GM21786 (cell line): Measurements from ENCODE around the gene KLK11.

Experiments used
- ATAC-seq: cut with Tn5 transposase; IDR thresholded peaks from one replicate; pipeline ENCODE4 v1.9.1; 2021; ENCODE audit not compliant: unreplicated experiment

The KLK11 gene, protein sequence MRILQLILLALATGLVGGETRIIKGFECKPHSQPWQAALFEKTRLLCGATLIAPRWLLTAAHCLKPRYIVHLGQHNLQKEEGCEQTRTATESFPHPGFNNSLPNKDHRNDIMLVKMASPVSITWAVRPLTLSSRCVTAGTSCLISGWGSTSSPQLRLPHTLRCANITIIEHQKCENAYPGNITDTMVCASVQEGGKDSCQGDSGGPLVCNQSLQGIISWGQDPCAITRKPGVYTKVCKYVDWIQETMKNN

DNA sequence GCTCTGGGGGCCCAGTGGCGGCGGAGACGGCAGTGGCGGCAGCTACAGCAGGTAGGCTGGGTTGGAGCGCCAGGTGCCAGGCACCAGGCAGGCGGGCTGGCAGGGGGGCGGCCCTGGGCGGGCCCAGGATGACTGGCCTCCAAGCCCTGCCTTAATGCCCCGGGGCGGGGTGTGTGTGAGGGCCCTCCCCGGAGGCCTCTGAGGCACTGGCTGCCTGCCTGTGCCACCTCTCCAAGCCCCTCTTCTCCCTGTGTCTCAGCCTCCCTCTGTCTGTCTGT, at the start of gene KLK11:
Gene KLK11 (minus strand): TSS at position 63 of the 278 bp plus-strand sequence. CDS start 985 bp downstream, outside the sequence.
- no peak for ATAC-seq

DNA sequence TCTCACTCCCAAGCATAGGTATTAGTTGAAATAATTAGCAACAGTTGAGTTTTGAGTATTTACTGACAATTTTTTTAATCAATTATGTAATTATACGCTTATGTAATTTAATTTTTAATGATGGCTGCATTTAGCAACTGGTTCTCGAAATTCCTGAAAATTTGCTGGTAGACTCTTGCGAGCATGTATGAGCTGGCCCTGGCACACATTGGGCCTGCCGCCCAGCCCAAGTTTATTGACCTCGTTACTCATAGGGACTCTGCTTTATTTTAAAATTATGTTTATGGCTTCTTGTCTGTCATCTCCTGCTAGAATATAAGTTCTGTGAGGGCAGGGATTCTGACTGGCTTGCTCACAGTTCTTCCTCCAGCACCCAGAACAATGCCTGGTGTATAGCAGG, 49.6 kb upstream of the KLK11 start:
- no peak for ATAC-seq

DNA sequence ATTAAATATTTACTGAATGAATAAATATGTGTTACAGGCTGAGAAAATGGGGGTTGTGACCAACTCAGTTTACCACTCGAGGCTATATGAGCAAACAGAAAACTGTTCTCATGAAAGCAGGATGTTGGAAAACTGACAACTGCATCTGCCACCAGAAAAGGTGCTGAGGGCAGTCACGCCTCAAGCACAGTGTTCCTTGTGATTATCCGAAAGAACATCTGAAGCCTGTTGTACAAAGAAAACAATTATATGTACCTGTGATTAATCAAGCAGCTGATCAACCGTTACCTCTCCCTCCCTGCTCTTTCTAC, 44.6 kb upstream of the KLK11 start:
- no peak for ATAC-seq

DNA sequence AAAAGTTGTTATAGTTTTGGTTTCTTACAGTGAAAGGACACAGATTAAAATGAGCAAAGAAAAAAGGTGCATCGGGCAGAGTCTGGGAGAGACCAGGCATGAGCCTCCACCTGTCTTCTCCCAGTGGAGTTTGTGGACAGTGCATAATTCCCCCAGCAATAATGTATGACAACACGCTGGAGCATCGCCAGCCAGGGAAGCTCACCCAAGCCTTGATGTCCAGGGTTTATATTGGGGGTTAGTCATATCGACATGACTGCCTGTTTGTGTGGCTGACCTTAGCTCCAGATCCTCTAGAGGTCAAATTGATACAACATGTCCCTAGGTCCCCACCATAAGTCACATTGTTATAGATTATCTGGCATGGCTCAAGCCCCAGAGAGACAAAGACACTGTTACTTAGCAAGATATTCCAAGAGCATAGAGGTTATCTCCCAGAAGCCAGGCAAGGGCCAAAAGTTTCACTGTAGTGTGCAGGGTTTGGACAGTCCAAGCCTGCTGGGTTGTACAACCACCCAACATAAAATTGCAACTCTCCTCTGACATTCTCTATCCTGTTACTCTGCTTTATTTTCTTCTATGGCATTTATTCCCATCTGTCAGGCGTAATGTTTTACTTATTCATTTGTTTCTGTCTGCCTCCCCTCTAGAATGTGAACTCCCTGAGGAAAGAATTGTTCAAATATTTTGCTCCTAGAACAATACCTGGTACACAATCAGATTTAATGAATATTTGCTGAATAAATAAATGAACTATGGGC, 44.1 kb upstream of the KLK11 start:
- ATAC-seq = no peak

DNA sequence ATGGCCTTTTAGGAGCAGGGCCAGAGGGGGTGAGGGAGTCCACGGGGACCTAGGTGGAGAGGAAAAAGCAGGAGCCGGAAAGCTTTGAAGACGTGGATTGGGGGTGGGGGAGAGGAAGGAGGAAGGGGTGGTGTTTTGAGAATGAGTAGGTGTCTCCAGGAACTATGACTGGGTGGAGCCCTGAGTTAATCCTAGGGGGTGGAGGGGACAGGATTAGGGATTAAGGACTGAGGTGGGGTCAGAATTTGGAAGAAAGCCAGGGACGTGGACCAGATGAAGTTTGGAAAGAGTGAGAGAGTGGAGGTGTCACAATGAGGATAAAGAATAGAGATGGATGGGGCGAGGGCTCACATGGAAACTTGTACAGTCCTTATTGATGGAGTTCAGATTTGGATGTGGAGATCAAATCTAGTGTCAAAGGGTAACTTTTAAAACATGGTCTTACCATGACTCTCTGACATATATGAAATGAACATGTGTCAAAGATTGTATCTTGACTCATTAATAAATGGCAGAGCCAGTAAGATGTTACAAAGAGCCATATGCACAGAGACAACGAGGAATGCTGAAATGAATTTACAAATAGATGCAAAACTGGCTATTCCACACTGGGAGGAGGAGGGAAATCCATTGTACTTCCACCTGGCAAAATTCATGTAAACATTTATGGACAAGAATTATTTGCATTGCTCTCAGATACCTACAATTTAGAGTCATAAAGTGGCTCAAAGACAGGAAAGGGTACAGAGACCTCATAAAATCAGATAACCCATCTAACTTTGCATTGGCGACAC, 40.2 kb upstream of the KLK11 start:
- ATAC-seq = no peak

DNA sequence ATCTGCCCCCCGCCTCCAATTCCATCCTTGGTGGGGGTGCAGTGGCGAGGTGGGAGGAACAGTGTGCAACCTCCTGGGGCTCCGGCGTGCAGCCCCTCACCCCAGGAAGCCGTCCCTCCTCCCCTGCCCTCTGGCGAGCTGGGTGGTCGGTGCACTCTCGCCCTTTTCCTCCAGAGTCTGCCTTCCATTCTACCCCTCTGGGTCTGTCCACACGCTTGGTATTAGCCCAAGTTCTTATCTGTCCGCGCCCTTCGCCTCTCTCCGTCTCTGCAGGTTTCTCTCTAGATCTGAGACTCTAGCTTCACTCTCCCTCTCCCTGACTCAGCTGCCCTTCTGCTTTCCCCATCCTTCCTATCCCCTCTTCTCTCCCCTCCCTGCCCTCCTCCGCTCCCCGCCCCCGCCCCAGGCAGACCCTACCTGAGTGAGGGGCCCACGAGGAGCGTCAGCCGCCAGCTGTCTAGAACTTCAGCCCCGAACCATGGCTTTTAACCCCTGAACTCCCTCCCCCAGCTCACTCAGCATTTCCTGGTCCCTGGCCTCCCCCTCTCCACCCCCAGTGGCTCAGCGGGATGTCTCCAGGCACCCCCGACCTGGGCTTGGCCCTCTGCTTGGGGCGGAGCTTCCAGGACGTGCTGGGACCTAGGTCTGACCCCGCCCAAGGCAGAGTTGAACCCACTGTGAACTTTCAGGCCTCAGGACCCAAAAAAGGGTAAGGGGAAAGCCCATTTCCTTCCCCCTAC, 39.0 kb upstream of the KLK11 start:
- ATAC-seq = no peak

DNA sequence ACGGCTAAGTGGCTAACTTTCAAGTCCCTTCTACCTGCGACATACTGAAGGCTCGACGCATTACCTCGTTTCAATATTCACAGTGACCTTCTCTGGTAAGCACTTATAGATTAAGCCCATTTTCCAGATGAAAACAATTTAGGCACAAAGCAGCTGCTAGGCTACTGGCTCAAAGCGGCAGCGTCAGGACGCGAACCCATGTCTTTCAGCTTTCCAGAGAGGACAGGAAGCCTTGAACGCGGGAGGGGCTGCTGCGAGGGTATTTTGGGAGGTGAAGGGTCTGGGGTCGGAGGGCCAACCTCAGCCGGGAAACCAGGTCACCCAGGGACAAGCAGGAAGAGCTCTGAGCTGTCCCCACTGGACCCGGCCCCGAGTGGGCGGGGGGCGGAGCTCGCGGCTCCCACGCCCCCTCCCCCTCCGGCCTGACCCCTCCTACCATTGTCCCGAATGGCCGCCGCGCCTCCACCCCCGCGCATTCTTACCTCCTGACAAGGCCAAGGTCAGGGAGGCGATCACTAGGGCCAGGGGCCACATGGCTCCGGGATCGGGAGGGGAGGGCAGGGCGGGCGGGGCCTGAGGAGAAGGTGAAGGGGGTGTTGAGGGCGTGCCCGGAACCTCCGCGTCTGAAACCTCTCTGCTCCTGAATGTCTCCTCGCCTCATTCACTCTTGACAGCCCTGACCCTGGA, 38.3 kb upstream of the KLK11 start, which contains the start of gene KLK13:
Gene KLK13 (minus strand): TSS at position 559 of the 687 bp plus-strand sequence. CDS start 25 bp downstream, at position 534.
- no peak for ATAC-seq

DNA sequence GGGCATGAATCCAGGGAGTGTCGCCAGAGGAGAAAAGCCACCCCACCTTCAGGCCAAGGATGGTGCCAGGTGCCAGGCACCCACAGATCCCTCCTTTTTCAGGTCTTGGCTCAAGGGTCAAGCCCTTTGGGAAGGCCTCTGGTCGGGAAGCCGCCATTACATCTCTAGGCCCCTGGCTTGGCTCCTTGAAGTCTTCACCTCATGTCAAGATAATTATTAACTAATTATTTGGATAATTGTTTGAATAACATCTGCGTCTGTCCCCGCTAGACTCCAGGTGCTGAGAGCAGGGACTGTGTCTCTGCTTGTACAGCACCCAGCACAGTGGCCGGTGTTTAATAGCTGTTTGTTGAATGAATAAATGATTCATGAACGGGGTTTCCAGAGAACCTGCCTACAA, 37.2 kb upstream of the KLK11 start:
- no peak for ATAC-seq

DNA sequence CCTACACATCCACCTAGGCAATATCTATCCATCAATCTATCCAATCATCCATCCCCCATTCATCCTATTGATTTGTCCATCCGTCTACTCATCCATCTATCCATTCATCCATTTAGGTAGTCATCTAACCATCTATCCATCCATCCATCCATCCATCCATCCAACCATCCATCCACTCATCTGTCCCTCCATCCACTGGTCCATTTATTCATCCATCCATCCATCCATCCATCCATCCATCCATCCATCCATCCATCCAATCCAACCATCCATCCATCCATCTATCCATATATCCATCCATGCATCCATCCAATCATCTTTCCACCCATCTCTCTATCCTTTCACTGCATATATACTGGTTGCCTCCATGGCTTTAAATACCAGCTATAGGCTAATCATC, 34.6 kb upstream of the KLK11 start:
- ATAC-seq = no peak

DNA sequence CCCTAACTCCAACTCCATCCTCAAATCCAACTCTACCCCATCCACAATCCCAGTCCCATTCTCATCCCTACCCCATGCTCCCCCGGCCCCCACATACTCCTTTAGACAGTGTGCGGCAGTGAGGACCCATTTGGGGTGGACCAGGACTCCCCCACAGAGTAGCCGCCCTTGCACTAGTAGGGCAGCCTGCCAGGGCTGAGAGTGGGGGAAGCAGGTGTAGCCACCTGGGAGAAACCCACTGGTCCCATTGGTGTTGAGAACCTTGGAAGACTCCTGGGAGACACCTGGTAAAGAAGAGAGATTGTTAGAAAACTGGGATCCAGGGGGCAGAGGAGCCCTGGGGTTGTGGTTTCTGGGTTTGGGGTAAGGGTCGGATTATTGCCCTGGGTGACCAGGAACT, 33.9 kb upstream of the KLK11 start:
- ATAC-seq = no peak

DNA sequence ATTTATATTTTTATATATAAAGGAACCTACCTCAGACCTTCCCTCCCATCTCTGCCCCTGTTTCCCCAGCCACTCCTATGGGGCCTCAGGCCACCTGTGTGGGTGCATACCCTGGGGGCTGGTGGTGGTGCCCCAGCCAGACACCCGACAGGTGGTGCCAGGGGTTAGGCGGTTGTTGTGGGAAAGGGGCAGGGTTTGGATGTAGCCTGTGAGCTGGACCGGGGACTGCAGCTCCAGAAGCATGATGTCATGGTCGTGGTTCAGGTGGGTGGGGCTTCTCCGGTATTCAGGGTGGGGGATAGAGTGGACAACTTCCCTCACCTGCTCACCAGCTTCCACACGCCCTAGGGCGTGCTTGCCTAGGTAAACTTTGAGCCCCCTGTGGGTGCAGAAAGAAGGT, 33.3 kb upstream of the KLK11 start:
- no peak for ATAC-seq

DNA sequence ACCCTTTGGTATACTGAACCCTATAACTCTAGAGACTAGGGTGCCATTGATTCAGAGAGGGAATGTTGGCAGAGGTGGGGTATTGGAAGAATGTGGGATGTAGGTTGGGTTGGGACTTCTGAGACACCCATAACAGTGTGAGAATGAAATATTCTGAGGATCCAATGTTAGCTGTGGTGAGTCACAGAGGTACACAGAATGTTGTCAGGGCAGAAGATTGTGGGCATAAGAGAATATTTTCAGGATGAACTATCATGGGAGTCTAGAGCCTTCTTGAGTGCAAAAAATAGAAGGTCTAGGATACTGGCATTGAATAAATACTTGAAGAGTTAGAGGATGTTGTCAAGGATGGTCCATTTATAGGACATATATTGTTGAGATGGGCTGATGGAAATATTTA, 29.4 kb upstream of the KLK11 start:
- ATAC-seq = no peak

DNA sequence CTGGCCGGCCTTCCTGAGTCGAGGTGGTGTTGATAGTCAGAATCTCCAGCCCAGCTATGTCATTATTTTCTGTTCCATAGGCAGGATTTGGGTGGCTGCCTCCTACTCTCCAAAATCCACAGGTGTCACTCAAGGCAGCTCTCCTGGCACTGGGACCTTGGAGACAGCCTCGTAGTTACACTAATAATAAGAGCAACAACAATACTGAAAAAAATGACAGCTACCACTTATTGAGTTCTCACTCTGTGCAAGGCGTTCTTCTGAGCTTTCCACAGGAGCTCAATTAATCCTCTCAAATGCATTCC, 20.6 kb upstream of the KLK11 start:
- ATAC-seq = no peak

DNA sequence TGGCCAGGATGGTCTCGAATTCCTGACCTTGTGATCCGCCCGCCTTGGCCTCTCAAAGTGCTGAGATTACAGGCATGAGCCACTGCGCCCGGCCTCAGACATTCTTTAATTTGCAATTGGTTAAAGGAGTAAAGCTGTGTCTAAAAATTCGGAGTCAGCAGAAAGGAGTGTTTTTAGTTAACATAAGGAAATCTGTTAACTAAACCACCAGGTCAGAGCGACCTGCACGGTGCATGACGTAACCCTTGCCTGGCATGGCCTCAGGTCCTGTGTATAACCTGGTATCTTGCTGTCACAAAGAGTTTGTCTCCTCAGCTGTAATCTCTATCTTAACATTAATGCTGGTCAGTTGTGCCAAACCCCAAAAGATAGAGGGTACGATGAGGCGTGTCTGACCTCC, 17.9 kb upstream of the KLK11 start:
- ATAC-seq = no peak

DNA sequence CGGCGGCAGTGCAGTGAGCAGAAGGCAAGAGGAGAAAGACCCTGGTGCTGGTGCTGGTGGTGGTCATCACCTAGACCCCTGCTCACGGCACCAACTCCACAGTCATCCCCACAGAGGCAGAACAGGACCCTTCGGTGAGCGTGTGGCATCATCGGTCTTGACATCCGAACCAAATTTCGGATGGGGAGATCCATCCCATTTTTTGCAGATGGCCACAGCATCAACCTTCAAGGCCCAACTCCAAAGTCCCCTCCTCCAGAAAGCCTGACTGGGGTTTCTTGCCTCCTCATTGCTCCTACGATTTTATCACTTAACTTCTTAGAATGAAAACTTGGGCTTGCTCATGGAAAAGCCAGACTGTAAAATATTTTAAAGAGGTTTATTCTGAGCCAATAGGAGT, 17.1 kb upstream of the KLK11 start:
- ATAC-seq = no peak

DNA sequence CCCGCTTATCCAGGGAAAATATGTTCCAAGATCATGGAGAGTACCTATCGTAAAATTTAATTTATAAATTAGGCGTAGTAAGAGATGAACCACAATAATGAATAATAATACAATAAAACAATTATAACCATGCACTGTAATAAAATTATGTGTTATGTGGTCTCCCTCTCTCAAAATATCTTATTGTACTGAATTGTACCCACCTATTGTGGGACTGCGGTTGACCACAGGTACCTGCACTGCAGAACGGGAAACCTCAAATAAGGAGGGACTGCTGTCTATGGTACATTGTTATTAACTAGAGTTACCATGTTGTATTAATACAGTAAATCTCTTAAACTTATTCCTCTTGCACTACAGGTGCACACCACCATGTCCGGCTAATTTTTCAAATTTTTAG, 13.7 kb upstream of the KLK11 start:
- ATAC-seq = no peak

DNA sequence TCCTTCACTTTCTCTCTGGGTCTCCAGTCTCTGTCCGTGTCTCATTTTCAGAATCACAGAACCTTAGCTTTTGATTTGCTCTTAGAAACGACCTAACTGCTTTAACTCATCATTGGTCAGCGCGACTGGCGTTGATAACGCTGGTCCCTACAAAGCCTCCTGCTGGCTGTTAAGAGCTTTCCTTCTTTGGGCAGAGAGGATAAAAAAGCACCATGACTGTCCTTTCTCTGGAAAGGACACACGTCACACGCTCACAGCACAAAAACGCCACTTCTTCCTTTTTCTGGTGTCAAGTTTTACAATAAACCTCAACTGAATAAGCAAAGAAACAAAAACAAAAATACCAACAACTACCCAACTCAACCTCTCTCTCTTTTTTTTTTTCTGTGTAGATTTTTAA, 10.1 kb upstream of the KLK11 start:
- ATAC-seq = no peak

DNA sequence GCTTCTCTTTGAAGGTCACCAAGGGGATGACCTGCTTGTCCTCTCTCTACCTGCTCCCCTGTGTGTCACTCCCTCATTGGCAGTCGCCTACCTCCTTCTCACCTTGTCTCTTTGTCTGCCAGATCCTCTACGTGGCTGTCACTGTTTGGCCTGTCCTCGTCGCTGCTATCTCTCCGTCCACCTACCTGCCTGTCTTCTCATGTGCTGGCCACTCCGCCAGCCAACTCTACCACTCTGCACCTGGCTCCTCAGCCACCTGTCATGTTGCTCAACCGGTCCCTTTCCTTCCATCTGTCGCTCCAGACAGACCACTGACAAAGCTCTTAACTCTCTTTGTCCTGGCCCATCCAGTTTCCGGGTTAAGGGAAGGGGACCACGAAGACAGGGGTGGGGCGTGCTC, 8.3 kb upstream of the KLK11 start, which contains the start of gene KLK12:
Gene KLK12 (minus strand): TSS at position 299 of the 400 bp plus-strand sequence. CDS start 381 bp downstream, outside the sequence.
- no peak for ATAC-seq

DNA sequence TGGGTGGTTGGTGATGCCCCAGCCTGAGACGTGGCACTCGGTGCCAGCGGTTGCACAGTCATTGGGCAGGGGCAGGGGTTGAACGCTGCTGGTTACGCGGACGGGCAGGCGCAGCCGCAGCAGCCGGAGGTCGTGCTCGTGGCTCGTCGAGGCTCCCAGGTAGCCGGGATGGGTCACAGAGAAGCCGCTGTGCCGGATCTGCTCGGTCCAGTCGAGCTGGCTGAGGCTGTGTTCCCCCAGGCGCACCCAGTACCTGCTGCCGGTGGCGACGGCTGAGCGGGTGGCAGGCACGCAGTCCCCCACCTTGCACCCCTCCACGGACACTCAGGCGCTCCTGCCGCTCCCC, 5.4 kb upstream of the KLK11 start:
- ATAC-seq = no peak

DNA sequence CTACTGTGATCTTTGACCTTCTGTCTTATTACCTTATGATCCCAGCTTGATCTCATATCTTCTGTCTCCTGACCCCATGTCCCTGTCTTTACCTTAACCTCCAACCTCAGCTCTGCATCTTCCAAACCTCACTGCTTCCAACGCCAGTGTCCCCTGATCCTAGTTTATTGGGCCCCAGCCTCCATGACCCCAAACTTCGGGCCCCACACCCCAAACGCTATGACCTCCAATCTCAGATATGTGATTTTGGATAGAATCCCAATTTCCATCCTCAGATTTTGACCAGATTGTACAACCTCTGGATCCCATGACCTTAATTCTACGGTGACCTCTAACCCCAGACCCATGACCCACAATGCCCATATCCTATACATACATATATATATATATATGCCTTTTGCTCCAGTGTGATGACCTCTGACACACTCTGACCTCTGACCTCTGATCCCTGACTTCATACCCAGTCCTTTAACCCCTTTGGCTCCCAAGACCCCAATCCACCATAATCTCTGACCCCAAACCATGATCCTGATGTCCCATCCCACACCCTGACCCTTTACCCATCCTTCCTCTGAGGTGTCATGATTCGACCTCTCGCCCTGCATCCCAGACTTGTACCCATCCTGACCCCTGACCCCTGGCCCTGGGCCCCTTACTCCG, 4.9 kb upstream of the KLK11 start:
- no peak for ATAC-seq

DNA sequence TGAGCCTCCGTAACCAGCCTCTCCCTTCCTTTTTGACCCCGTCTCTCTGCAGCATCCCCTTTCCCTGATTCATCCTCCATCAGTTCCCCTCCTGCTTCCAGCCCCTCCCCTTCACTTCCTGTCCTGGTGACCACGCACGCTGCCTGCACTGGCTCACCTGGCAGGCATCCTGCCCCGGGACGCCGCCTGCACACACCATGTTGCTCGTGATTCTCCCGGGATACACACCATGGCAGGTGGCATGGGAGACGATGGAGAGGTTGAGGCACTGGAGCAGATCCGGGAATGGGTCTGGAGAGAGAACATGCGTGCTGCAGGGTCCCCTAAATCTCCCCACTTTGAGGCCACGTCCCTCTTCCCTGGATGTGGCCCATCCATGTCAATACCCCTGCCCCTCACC, 4.2 kb upstream of the KLK11 start:
- no peak for ATAC-seq
